ENCODE measurements around the gene ARHGEF28.

Gene ARHGEF28

GRCh38 chr5:73746608-73747007 lies 120.6 kb downstream of the ARHGEF28 start:
- no peak for DNase-seq (ENCODE audit: low read depth)

GRCh38 chr5:73747696-73748380 lies 121.8 kb downstream of the ARHGEF28 start:
- no peak for DNase-seq (ENCODE audit: low read depth)

- DNase-seq (ENCODE audit: low read depth) = no peak
Observed at GRCh38 chr5:73748510-73749400, 122.8 kb downstream of the ARHGEF28 start.

- DNase-seq (ENCODE audit: low read depth) = no peak
Observed at GRCh38 chr5:73749485-73750270, 123.7 kb downstream of the ARHGEF28 start.

- DNase-seq (ENCODE audit: low read depth) = no peak
Observed at GRCh38 chr5:73751254-73751914, 125.4 kb downstream of the ARHGEF28 start.

GRCh38 chr5:73754254-73754653 lies 128.3 kb downstream of the ARHGEF28 start:
- DNase-seq (ENCODE audit: low read depth) = no peak

GRCh38 chr5:73757416-73757815 lies 131.4 kb downstream of the ARHGEF28 start:
- DNase-seq (ENCODE audit: low read depth) = no peak

GRCh38 chr5:73759771-73760170 lies 133.8 kb downstream of the ARHGEF28 start:
- DNase-seq (ENCODE audit: low read depth) = no peak

GRCh38 chr5:73763300-73764032 lies 137.5 kb downstream of the ARHGEF28 start:
- DNase-seq (ENCODE audit: low read depth) = peak; percentile 14

GRCh38 chr5:73764586-73764985 lies 138.6 kb downstream of the ARHGEF28 start:
- peak; percentile 73 for DNase-seq (ENCODE audit: low read depth)

GRCh38 chr5:73764996-73765395 lies 139.0 kb downstream of the ARHGEF28 start:
- peak; percentile 16 for DNase-seq (ENCODE audit: low read depth)

- DNase-seq (ENCODE audit: low read depth) = no peak
Observed at GRCh38 chr5:73766902-73767301, 140.9 kb downstream of the ARHGEF28 start.

GRCh38 chr5:73770172-73771025 lies 144.4 kb downstream of the ARHGEF28 start:
- no peak for DNase-seq (ENCODE audit: low read depth)

- no peak for DNase-seq (ENCODE audit: low read depth)
Observed at GRCh38 chr5:73774924-73775323, 148.9 kb downstream of the ARHGEF28 start.

GRCh38 chr5:73776405-73776804 lies 150.4 kb downstream of the ARHGEF28 start:
- DNase-seq (ENCODE audit: low read depth) = no peak

GRCh38 chr5:73777192-73777591 lies 151.2 kb downstream of the ARHGEF28 start:
- DNase-seq (ENCODE audit: low read depth) = no peak

GRCh38 chr5:73780302-73781080 lies 154.5 kb downstream of the ARHGEF28 start:
- DNase-seq (ENCODE audit: low read depth) = no peak

- DNase-seq (ENCODE audit: low read depth) = no peak
Observed at GRCh38 chr5:73781107-73781768, 155.2 kb downstream of the ARHGEF28 start.

- DNase-seq (ENCODE audit: low read depth) = no peak
Observed at GRCh38 chr5:73783828-73784227, 157.8 kb downstream of the ARHGEF28 start.

Data from HS-5 (cell line).